Thyroid gland (tissue), 4 donors: ENCODE measurements around the gene MLANA.

Experiments used
- POLR2A ChIP-seq, 2 donors: fragments of 450-650 bp; IDR thresholded peaks; one replicate each; pipeline ENCODE4 v1.6.1; 2017; ENCODE audit warnings: antibody characterized with exemption in 2 of 2, mild to moderate bottlenecking in 2 of 2, moderate library complexity in 1 of 2
- TF ChIP-seq, protein P1 (sequence below), 6 experiments: fragments of 200-600 bp in 3 of 6; fragments of 450-650 bp in 3 of 6; sonication (generic) in 3 of 6; IDR thresholded peaks; one replicate each; pipeline ENCODE4 v1.5.1; 2016 to 2019; ENCODE audit warnings: antibody characterized with exemption in 6 of 6, mild to moderate bottlenecking in 2 of 6, inconsistent platforms in 1 of 6, moderate library complexity in 1 of 6

DNA sequence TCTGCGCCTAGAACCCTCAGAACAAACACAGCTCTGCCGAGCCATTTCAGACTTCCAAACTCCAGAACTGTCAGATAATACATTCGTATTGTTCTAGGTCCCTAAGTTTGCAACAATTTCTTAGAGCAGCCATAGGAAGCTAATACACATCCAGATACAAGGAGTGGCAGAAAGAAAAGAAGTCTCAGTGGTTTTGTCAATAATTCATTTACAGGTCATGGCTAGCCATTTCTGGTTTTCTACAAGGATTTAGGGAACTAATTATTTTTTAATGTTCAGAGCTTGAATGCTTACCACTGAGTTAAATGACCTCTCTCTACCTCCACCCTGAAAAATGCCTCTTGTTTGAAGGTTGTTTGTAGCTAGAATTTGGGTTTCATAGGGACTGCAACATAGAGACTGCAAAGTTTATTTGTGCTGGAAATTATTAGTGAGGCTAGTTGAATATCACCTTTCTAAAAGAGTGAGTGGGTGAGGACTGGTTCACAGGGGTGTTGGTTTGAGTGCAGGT, 42.3 kb upstream of the MLANA start:
- TF ChIP-seq POLR2A (IDR thresholded peaks at IDR 0.05): no peak
- TF ChIP-seq, protein P1, sequence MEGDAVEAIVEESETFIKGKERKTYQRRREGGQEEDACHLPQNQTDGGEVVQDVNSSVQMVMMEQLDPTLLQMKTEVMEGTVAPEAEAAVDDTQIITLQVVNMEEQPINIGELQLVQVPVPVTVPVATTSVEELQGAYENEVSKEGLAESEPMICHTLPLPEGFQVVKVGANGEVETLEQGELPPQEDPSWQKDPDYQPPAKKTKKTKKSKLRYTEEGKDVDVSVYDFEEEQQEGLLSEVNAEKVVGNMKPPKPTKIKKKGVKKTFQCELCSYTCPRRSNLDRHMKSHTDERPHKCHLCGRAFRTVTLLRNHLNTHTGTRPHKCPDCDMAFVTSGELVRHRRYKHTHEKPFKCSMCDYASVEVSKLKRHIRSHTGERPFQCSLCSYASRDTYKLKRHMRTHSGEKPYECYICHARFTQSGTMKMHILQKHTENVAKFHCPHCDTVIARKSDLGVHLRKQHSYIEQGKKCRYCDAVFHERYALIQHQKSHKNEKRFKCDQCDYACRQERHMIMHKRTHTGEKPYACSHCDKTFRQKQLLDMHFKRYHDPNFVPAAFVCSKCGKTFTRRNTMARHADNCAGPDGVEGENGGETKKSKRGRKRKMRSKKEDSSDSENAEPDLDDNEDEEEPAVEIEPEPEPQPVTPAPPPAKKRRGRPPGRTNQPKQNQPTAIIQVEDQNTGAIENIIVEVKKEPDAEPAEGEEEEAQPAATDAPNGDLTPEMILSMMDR (IDR thresholded peaks at IDR 0.05): no peak
